GM13977 (cell line): ENCODE measurements around the gene ADK.

Experiments
- DNase-seq: peaks from one replicate; pipeline ENCODE4 v3.0.0; 2012; ENCODE audit warnings: low spot score
- in situ Hi-C: fragments of 300-500 bp; cut with MboI; formaldehyde crosslinking; loops from one replicate; pipeline ENCODE4 v1.12.0; 2022; ENCODE audit warnings: low sequenced_read_pairs, low pct_unique_long_range_greater_than_20kb, mixed read lengths, inconsistent platforms; ENCODE audit not compliant: unreplicated experiment
- TF ChIP-seq, protein P1 (sequence below): IDR thresholded peaks from 2 replicates; pipeline ENCODE4 v1.5.1; 2012; ENCODE audit warnings: mild to moderate bottlenecking, control low read depth; ENCODE audit not compliant: insufficient read depth; ENCODE audit errors: extremely low read depth, missing control alignments

ADK gene

GRCh38 chr10:74244097-74244685, 93.2 kb downstream of the ADK start:
- TF ChIP-seq, protein P1, sequence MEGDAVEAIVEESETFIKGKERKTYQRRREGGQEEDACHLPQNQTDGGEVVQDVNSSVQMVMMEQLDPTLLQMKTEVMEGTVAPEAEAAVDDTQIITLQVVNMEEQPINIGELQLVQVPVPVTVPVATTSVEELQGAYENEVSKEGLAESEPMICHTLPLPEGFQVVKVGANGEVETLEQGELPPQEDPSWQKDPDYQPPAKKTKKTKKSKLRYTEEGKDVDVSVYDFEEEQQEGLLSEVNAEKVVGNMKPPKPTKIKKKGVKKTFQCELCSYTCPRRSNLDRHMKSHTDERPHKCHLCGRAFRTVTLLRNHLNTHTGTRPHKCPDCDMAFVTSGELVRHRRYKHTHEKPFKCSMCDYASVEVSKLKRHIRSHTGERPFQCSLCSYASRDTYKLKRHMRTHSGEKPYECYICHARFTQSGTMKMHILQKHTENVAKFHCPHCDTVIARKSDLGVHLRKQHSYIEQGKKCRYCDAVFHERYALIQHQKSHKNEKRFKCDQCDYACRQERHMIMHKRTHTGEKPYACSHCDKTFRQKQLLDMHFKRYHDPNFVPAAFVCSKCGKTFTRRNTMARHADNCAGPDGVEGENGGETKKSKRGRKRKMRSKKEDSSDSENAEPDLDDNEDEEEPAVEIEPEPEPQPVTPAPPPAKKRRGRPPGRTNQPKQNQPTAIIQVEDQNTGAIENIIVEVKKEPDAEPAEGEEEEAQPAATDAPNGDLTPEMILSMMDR = peak; percentile 46
- no peak for DNase-seq
- in situ Hi-C loops = loop anchor here (10.0 to 25.0 kb wide), 2 partner anchors 357 to 841 kb away; no protein-coding TSS in a partner anchor

DNA sequence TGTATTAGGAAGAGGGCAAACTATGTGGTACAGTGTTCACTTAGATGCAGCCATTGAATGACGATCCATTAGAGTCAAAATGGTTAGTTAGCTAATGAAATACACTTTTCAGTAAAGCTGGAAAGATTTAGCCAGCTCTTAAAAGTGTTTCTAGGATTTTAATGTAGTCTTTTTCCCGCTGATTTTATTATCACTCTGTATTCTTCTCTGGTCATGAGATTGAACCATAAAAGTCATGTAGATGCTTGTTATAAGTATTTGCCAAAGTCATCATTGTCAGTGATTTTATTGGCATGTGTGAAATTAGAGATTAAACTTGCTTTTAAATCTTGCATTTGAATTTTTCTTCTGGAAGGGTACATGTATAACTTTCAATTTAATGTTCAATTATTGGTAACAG, 93.8 kb downstream of the ADK start:
- no peak for DNase-seq
- TF ChIP-seq, protein P1 = no peak
- in situ Hi-C loops = loop anchor here (10.0 to 25.0 kb wide), 2 partner anchors 358 to 840 kb away; no protein-coding TSS in a partner anchor

DNA sequence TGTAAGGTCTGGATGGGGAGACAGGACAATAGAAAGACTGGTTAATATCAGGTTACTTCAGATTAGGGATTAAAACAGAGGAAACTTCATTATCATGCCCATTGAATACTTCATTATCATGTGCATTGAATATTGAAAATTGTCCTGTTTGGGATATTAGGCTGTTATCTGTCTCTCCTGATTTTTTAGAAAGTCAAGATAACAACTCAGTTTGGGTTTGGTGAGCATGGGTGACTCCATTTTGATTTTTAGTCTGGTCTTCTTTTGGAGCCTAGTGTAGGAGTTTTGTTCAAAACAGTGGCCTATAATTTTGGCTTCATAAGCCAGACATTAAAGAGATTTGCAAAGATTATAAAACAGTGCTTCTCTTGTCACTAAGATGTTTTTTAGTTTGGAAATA, 95.5 kb downstream of the ADK start:
- in situ Hi-C loops = loop anchor here (10.0 to 25.0 kb wide), 2 partner anchors 359 to 838 kb away; no protein-coding TSS in a partner anchor
- no peak for DNase-seq
- TF ChIP-seq, protein P1 = no peak

GRCh38 chr10:74249865-74250264, 98.8 kb downstream of the ADK start:
- in situ Hi-C loops = loop anchor here (10.0 to 25.0 kb wide), 2 partner anchors 363 to 835 kb away; no protein-coding TSS in a partner anchor
- DNase-seq = no peak
- TF ChIP-seq, protein P1 = no peak

GRCh38 chr10:74255214-74255613, 104.2 kb downstream of the ADK start:
- TF ChIP-seq, protein P1 = no peak
- in situ Hi-C loops = no loop called here
- DNase-seq = no peak

DNA sequence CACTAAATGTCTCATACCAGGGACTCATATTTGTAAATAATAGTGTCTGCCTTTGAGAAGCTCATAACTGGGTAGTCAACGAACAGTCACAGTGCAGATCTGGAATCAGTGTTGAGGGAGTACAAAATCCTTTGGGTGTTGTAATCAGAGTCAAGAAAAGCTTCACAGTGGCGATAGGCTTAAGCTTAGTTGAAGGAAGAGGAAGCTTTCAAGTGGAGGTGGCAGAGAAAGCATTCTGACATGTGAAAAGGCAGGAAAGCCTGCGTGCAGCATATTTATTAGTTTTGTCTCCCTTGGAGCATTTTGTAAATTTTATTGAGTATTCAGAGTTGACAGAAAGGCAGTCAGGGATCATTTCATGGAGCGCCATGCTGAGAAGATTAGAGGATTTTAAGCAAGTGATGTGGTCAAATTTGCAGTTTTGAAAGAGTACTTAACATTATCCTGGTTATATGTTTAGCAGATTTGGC, 104.9 kb downstream of the ADK start:
- DNase-seq = no peak
- TF ChIP-seq, protein P1 = no peak
- in situ Hi-C loops = no loop called here
